RWPE1 (cell line): ENCODE measurements around the gene GPSM3.
A peak's percentile ranks its signal among the peaks of the same experiment; 100 is the strongest.

ENCODE experiments used
- CTCF ChIA-PET: fragments of 350-600 bp; sonication (Branson Sonifier 250); formaldehyde crosslinking; extraction: SDS; loops from one replicate; lab custom pipeline; 2021; lab: Yijun Ruan, JAX
- POLR2A ChIA-PET: fragments of 400-600 bp; formaldehyde crosslinking; extraction: SDS; loops from one replicate; lab custom pipeline; 2020; ENCODE audit warnings: antibody characterized with exemption; ENCODE audit not compliant: low non-redundant PET; lab: Yijun Ruan, JAX
- DNase-seq: peaks from one replicate; pipeline ENCODE4 v3.0.0; 2012; ENCODE audit warnings: low spot score
- H3K27ac ChIP-seq: fragments of 450-650 bp; 2 replicates; pipeline ENCODE4 v1.5.1; 2017
- TF ChIP-seq, protein P1 (sequence below): fragments of 450-650 bp; conservative IDR thresholded peaks from 2 replicates; pipeline ENCODE4 v1.5.1; 2017; ENCODE audit warnings: low read depth, mild to moderate bottlenecking

GPSM3 gene

DNA sequence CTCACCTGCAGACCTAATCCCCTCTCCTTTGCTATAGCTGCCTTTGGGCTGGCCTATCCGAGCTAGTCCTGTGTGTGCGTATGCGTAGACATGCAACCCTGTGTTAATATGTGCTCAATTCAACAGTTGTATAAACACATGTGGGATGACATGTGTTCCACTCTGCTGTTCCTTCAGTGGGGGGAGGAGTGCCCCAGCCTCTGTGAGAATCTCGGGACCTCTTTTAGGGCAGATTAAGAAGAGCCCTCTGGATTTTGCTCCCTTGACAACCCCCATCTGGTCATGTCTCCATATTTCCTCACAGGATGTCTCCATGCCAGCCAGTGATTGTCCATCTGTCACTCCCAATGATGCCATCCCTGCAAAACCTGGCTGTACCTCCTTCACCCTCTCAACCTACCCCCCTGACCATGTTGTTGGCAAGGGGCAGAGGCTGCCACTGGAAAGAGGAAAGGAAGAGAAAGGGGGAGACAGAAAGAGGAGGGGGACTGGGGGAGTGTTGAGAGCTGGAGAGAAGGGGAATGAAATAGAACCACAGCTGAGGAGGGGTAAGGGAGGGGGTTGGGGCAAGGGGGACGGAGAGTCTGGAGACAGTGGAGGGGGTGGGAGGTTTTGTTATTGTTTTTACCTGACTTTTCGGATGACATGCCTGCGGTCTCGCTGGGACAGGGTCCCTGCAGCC is 41.1 kb downstream of the GPSM3 start:
- peak overlapping the region; percentile 97 for H3K27ac ChIP-seq
- TF ChIP-seq, protein P1, sequence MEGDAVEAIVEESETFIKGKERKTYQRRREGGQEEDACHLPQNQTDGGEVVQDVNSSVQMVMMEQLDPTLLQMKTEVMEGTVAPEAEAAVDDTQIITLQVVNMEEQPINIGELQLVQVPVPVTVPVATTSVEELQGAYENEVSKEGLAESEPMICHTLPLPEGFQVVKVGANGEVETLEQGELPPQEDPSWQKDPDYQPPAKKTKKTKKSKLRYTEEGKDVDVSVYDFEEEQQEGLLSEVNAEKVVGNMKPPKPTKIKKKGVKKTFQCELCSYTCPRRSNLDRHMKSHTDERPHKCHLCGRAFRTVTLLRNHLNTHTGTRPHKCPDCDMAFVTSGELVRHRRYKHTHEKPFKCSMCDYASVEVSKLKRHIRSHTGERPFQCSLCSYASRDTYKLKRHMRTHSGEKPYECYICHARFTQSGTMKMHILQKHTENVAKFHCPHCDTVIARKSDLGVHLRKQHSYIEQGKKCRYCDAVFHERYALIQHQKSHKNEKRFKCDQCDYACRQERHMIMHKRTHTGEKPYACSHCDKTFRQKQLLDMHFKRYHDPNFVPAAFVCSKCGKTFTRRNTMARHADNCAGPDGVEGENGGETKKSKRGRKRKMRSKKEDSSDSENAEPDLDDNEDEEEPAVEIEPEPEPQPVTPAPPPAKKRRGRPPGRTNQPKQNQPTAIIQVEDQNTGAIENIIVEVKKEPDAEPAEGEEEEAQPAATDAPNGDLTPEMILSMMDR, result no peak
- ChIA-PET POLR2A (no interaction called here), CTCF (interaction anchor here (0.5 kb wide), 2 partner anchors 20 to 98 kb away, joined by 3 to 4 read pairs; no protein-coding TSS in a partner anchor)
- DNase-seq, result no peak

DNA sequence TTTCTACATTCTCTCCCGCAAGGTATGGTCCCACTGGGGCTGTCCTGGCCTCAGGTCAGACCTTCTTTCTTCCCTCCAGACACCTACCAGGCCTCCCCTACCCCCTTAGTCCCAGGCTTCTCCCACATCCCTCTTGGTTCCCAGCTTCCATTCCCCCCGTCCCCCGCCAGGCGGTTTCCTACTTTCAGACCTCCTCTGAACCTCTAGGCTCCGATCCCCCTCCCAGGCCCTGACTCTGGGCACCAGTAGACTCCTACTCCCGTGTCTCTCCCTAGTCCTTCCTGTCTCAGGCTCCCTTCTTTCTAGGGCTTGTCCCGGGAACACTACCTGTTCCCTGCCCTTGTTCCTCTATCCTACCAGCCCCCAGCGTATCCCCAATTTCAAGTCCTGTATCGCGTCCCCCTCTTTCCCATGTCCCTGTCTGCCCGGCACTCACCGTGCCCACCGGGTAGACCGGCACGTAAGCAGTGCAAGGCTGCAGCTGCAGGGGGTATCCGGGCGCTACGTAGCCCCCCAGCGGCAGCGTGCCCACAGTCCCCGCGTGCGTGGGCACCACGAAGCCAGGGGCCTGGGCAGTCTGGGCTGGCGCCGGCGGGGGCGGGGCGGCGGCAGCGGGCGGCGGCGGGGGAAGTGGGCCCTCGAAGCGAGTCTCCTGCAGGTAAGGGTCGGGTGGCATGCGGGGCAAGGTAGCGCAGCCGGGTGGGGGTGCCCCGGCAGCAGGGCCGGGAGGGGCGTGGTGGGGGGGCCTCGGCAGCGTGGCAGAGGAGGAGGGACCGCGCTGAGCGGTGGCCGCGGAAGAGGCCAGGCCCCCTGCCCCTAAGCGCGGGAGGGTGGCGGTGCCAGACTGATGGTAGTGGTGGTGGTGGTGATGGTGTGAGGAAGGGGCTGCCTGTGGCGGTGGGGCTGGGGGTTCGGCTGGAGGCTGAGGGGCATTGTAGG is 42.2 kb downstream of the GPSM3 start:
- ChIA-PET POLR2A (no interaction called here), CTCF (interaction anchor here (0.5 kb wide), 1 partner anchor 99 kb away, joined by 3 read pairs; no protein-coding TSS in a partner anchor)
- no peak for DNase-seq
- H3K27ac ChIP-seq, result peak overlapping the region; percentile 97; the same call in 1 of the 2 replicates
- TF ChIP-seq, protein P1, result no peak

DNA sequence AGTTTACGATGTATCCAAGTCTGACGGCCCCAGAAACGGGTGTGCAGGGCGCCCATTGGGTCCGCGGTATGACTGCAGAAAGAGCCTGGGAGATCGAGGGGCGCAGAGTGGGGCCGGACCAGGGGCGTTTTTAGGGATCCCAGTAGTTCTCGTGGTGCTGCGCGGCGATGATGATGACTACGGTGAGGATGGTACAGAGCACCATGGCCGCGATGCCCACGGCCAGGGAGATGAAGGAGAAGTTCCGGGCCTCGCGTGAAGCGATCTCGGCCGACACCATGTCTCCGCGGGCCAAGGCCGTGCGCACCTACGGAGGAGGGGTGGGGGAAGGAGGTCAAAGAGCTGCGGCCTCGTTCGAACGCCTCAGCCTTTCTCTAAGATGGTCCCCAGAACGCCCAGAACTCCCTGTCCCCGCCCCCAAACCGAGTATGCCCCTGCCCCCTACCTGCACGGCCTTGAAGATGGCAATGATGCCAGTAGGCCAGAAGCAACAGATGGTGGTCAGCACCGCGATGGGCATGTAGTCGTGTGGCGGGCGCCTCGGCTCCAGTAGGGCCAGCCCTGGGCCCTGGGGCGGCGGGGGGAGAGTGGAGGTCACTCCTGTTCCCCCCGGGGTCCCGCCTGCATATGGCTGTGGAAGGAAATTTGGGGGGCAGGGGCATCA is 43.2 kb downstream of the GPSM3 start:
- TF ChIP-seq, protein P1, result no peak; the same call in 1 of the 2 replicates
- DNase-seq, result no peak
- H3K27ac ChIP-seq, result peak overlapping the region; percentile 54
- POLR2A ChIA-PET, result no interaction called here
- CTCF ChIA-PET, result no interaction called here

DNA sequence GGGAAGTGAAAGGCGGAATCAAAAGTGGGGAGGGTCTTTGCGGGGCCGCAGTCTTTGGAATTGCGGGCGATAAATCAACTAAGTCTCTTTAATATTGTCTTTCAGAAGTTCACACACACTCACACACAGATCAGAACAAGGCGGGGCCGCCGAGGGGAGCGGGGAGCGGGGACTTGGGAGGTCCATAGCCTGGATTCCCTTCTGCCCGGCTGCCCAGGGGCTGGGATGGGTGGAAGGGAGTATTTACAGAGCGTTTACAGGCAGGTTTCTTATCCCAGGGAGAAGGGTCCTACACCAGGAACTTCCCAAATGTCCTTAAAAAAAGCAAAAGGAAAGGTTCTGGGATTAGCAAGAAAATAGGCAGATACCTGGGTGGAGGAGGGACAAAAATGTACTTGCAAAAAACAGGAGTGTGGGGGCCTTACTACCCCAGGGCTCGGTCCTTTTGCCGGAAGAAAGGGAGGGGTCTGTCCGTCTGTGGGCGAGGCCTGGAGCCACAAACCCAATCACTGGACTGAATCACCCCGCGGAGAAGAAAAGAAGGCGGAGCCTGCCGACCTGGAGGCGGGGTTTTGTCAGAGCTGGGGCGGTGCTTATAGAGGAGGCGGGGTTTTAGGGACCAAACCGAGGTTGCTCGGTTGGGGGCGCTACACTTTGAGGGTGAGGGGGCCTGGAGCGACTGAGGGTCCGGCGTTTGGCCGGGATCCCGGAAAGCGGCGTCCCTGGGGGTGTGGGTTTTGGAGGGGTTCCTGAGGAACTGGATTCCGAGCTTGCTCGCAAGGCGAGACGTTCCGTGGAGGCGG is 44.0 kb downstream of the GPSM3 start:
- TF ChIP-seq, protein P1, result peak; percentile 58
- ChIA-PET CTCF (no interaction called here), POLR2A (no interaction called here)
- H3K27ac ChIP-seq, result peak overlapping the region; percentile 54
- DNase-seq, result peak; percentile 64

DNA sequence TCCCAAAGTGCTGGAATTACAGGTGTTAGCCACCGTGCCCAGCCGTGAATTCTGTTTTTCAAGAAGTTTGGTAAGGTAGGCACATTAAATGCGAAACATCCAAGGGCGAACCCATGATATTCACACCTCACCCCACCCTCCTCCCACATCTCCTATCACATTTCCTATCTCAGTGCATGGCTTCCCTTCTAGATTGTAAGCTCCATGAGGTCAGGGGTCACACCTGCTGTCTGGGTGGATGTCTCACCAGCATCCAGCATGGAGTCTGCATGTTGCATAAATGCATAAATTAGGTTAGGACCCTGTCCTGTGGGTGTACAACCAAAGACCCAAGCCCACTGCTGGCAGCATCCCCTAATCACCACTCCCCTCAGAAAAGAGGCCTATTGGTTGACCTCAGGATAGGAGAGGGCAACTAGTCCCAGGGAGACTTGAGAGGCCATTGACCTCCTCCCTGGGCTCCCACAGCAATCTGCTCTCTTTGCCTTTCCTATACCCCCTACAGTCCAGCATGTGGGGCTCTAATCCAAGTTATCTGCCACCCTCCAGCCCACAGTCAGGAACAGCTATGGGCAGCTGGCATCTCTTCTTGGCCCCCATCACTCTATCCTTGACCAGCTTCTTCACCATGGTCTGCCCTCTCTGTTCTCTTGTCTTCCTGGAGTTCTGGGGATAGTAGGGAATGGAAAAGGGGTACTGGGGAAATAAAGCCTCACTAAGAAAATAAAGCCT is 44.9 kb downstream of the GPSM3 start:
- DNase-seq, result no peak
- no peak overlapping the region for H3K27ac ChIP-seq
- CTCF ChIA-PET, result interaction anchor here (0.6 kb wide), 1 partner anchor 29 kb away, joined by 3 read pairs; no protein-coding TSS in a partner anchor
- POLR2A ChIA-PET, result no interaction called here
- TF ChIP-seq, protein P1, result no peak
